Fibroblast of skin of left quadriceps (primary cell): ENCODE data around the gene NCOA1.
"Not testable (repeated sequence)": the region's sequence is repeated elsewhere in the genome, so short reads cannot be mapped to it uniquely, and the experiment has no call there.

Experiments
- DNase-seq, 2 experiments: peaks; one replicate each; pipeline ENCODE4 v3.0.0-alpha.2; 2013; ENCODE audit warnings: low read depth in 2 of 2

The NCOA1 gene

GRCh38 chr2:24533574-24533973 lies 42.5 kb downstream of the NCOA1 start:
- not testable (repeated sequence) for DNase-seq

- DNase-seq = no peak
Measured at GRCh38 chr2:24538720-24539119, 47.7 kb downstream of the NCOA1 start.

- DNase-seq = no peak
Measured at GRCh38 chr2:24539258-24539657, 48.2 kb downstream of the NCOA1 start.

- DNase-seq = no peak
Measured at GRCh38 chr2:24540011-24540477, 49.0 kb downstream of the NCOA1 start.

GRCh38 chr2:24541621-24542020 lies 50.6 kb downstream of the NCOA1 start:
- no peak for DNase-seq

GRCh38 chr2:24542269-24542872 lies 51.3 kb downstream of the NCOA1 start:
- DNase-seq = no peak

- no peak for DNase-seq
Measured at GRCh38 chr2:24543252-24543651, 52.2 kb downstream of the NCOA1 start.

- DNase-seq = no peak
Measured at GRCh38 chr2:24544456-24545115, 53.5 kb downstream of the NCOA1 start.

- no peak for DNase-seq
Measured at GRCh38 chr2:24546669-24547068, 55.6 kb downstream of the NCOA1 start.

- DNase-seq = no peak
Measured at GRCh38 chr2:24548058-24548457, 57.0 kb downstream of the NCOA1 start.

- DNase-seq = not testable (repeated sequence)
Measured at GRCh38 chr2:24550301-24550700, 59.2 kb downstream of the NCOA1 start.

GRCh38 chr2:24551016-24551415 lies 60.0 kb downstream of the NCOA1 start:
- no peak for DNase-seq

- DNase-seq = no peak
Measured at GRCh38 chr2:24552836-24553235, 61.8 kb downstream of the NCOA1 start.

GRCh38 chr2:24558781-24559472 lies 67.9 kb downstream of the NCOA1 start:
- DNase-seq = no peak

- peak in 1 of 2 experiments; percentile 1 for DNase-seq
Measured at GRCh38 chr2:24559473-24560113, 68.5 kb downstream of the NCOA1 start.

GRCh38 chr2:24565537-24565936 lies 74.5 kb downstream of the NCOA1 start:
- no peak for DNase-seq

GRCh38 chr2:24566209-24566608 lies 75.2 kb downstream of the NCOA1 start:
- no peak for DNase-seq

- DNase-seq = no peak
Measured at GRCh38 chr2:24566630-24567029, 75.6 kb downstream of the NCOA1 start.

- DNase-seq = no peak
Measured at GRCh38 chr2:24568551-24568950, 77.5 kb downstream of the NCOA1 start.

GRCh38 chr2:24569565-24569964 lies 78.5 kb downstream of the NCOA1 start:
- not testable (repeated sequence) for DNase-seq

- no peak for DNase-seq
Measured at GRCh38 chr2:24570225-24570624, 79.2 kb downstream of the NCOA1 start.

- DNase-seq = no peak
Measured at GRCh38 chr2:24571828-24572442, 80.9 kb downstream of the NCOA1 start.
